HT-29 (cell line): ENCODE measurements around the gene RELN. TPM values are rescaled to one million over a fixed set of nuclear protein-coding genes. Genes with fewer than 3 reads are reported as not detected.

Experiments used
- DNase-seq: peaks from one replicate; pipeline ENCODE4 v3.0.0-alpha.2; 2015; ENCODE audit warnings: low spot score
- total RNA-seq: library from RNA; depleted of rRNA; stranded (reverse); fragments of >200 nt; shearing (Covaris generic); gene quantifications from 2 replicates; pipeline ENCODE4 v1.2.3, GENCODE V29; 2014

The RELN gene
- total RNA-seq, 1 experiment from 2014 or later, result not detected

DNA sequence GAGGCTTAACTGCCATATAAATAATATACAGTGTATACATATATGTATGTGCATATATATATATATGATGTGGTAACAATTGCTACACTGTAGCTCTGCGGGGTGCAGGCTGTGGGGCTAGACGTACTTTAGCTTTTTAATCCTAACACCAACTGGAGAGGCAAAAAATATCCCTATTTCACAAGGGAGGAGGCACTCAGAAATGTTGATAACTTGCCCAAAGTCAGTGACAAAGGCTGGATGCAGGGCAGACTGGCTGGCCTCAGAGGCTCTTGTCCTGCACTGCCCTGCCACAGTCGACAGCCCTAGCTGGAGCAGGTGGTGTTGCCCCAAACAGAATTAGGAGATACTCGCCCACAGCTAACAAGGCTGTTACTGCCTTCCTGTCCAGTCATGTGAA is 1.5 kb upstream of the RELN start:
- no peak for DNase-seq

DNA sequence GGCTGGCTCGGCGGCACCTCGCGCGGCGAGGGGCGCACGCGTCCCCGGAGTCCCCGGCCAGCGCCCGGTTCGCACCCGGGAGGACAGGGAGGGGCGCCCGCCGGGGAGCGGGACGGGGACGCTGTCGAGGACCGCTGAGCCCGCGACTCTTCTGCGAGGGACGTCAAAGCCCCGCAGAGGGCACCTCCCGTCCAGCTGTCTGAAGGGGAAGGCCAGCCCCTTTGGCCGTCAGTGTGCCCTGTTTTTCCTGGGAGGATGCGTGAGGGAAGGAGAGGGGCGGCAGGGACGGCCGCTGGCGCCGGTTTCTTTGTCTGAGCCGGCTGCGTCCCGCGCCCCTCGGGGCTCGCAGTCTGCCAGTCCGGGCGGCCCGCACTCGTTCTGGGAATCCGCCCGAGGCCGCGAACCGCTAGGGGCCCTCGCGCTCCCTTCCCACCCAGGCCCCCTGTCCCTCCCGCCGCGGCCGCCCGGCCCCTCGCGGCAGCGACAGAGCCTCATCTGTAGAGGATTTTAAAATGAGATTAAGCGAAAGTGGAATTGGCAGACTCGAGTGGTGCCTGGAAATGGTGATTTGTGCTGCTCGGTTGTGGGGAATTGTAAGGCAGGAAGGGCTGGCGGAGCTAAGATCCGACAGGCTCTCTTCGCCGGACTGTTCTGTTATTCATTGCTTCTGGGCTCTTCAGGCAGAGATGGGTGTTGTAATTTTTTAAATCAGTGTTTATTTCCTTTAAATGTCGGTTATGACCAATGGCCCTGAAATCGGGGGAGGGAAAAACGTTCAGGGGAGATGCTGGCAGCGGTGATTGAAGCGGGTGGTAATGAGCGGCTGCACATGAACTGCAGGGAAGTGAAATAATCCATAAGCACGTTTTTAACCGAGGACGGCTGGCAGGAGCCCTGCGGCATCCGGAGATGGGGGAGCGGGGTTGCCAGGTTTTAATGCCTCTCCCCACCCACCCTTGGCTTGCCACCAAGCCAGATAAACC is 618 bp upstream of the RELN start:
- DNase-seq, result no peak

DNA sequence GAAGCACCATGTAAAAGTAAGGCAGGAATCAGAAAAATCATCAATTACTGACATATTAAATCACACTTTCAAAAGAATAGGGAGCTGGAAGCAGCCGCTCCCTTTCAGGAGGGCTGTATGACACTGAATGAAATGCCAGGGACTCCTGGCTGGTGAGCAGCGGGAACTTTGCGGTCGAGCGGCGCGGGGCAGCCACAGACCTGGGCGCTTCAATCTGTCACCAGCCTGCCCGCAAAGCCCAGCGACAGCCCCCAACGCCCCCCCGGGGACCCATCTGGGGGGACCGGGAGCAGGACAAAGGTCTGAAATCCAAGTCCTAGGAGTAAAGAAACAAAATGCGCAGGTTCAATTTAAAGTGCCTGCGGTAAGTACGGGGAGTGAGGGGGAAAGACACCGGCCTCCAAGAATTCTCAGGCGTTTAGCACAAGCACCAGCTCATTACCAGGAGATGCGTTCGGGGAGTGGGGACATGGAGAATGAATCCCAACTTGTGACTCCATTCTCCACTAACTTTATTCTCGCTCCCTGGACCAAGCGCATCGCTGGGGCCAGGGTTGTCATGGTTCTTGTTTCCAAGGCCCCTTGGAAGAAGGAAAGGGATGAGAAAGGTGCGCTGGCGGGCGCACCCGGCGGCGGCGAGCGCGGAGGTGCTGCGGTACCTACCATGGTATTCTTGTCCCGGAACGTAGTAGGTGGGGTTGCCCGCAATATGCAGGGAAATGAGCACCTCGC is 824 bp downstream of the RELN start:
- DNase-seq, result no peak

DNA sequence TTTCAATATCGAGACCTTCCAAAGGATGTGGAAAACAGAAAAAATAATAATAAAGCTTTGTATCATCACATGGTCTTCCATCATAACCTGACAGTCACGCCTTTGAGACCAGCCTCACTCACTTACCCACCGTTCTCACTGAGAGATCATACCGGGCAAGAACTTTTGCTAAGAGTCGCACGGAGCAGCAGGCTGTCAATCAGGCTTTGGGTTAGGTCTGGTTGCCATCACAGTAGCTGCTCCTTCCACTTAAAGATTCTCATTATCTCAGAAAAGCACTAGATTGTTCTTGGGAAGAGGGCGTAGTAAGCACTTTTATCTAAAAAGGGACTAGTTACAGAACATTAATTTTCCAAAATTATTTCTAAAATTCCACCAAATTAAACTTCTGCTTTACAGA is 2.0 kb downstream of the RELN start:
- DNase-seq, result no peak

DNA sequence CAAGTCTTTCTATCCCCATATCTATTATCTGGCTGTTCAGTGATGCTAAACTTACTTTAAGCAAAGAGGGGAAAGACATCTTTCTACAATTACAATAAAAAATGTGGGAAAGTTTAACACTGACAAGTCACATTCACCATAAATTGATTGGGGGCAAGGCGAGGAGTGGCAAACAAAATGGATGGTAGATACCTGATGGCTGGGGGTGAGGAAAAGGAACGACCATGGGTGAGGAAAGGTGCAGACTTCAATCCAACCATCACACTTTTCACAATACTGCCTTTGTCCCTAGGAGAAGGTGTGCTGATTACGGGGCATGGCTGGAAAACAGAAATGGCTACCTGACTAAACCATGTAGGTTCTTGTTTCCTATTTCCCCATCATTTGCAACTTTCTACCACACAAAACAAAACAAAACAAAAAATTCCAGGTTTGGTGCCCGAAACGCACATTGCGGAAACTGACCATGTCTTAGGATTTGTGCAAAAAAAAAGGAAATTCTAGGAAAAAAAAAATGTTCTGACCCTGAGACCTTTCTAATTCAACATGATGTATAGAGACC is 3.8 kb downstream of the RELN start:
- no peak for DNase-seq

DNA sequence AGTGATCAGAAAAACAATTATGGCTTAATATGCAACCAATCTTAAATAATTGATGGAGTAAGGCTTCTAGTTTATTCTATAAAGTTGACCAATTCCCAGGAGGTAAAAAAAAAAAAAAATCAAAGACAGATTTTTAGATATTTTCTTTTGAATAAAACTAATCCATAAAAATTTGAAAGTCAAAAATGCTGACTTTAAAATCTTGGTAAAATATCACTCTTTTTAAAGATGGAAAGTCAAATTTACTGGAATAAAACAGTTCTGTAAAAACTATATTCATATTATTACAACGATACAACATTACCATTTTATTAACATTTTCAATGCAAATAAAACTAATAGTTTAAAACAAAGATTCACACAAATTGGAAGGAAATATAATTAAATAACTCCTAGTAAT is 5.4 kb downstream of the RELN start:
- no peak for DNase-seq

DNA sequence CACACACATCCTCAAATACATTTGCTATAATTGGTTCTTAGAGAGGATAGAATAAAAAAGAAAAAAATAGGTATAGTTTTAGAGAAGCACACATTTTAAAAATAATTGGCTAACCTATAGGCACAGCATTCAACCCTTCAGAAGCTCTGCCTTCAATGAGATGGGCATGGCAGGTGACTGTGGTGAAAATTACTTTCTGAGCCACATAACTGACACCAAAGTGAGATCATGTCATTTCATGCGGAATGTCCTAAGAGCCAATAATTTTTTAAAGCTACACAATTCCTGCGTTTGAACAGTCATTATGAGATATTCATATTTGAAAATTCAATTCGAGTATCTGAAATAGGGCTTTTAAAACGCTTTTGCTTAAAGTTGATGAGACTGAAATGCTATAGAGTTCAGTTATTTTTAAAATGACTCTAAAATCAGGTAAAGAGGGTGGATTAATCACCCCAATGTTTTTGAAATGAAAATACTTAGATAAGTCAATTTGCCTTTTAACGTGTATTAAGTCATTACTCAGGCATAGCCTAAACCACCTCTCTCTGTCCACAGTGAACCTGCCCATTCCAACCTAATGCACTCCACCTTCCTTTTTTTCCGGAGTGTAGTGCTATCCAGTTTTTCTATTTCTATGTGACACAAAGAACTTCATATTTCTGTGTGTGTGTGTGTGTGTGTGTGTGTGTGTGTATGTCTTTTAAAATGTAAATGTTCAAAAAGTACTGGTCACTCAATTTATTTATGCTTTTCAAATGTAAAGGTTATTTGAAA is 6.1 kb downstream of the RELN start:
- DNase-seq, result no peak

DNA sequence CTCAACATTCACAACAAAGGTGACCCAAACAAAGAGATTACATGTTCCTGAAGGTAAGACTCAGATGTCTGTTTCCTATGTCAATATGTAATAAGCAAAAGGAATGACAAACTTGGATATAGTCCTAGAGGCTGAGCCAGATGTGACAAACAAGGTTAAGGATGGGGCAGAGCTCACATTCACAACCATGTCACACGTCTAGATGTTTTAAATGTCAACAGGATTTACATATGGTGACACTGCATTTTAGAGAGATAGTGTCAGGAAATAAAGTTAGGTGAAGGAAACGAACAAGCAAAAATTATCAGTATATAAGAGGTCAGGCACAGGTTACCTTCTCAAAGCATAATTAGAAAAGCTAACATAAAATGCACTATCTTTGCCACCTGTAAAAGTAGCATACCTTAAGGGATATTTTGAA is 8.4 kb downstream of the RELN start:
- no peak for DNase-seq

DNA sequence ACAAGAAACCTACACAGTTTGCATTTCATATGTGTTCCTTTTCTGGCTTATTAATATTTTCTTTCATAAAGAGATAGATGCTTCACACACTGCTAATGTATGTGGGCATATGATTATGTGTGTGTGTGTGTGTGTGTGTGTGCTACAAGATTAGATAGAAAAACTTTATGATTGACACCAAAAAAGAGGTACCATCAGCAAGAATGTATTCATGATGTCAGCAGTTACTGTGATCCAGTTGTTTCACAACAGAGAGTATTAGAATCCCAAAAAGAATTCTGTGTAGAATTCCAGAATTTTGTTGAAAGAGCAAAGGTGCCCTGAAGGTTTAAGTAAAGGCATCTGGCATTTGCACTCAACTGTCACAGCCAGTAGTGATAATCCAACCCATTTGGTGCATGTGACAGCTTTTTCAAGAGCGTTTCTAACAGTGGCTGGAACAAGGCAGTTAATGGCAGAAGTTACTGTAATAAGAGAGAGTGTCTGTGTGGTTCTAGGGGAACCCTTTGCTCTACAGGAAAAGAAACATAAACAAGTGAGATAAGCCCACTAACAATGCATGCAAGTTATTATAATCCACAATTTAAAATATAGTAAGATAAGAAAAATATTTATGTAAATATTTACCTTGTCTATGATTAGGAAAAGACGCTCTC is 16.6 kb downstream of the RELN start:
- no peak for DNase-seq

DNA sequence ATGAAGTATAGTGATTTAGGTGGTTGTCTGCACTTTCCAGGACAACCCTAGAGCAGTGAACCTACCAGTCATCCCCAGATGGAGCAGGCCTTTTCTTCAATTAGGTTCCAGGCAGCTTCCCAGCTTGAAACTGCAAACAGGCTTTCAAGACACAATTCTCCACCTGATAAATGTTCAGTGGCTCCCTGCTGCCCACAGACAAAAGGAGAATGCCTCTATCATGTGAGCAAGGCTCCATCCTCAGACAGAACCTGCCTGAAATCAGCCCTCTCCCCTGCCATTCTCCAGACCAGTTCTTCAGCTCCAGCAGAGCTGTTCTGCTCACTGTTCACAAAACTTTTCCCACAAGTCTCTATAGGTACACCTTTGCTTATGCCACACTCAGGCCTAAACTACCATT is 22.1 kb downstream of the RELN start:
- no peak for DNase-seq

DNA sequence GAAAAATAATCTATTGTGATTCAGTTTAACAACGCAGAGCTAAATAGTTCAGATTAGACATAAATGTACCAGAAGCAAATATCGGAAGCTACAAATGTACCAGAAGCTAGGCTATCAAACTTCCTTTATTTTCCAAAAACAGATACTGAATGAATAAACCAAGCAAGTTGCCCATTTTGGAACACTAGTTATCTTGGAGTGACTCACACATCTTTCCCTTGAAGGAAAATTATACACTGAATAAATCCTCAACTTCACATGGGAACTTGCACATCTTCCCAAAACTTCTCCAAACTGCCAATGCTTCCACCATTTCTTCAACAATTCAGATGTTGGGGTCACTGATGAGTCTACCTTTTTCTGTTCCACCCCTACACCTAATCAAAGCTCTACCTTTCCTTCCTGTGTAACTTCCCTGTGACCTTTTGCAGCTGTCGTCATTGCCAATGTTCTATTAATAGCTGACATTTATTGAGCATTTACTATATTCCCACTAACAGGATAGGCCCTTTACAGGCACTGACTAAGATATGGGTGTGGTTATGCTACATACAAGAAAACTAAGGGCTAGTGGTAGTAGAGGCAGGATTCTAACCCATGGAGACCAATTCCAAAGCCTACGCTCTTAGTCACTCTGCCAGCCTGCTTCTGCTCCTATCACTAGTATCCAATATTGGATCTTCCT is 22.7 kb downstream of the RELN start:
- no peak for DNase-seq

DNA sequence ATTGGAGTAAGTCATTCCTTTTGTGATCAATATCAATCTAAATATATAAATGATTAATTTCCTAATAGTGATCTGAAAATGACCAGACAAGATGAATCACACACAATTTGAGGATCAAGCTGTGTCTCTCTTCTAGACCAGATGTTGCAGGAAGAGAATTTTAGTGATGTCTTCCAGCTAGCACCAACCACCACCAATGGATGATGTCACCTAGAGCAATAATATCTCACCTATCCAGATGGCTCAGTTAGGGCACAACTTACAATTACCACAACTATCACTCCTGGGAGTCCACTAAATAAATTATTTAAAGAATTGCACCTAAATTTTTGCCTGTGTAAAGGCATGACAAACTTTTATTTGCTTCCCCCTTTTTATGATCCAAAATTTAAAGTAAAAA is 25.2 kb downstream of the RELN start:
- DNase-seq, result no peak

DNA sequence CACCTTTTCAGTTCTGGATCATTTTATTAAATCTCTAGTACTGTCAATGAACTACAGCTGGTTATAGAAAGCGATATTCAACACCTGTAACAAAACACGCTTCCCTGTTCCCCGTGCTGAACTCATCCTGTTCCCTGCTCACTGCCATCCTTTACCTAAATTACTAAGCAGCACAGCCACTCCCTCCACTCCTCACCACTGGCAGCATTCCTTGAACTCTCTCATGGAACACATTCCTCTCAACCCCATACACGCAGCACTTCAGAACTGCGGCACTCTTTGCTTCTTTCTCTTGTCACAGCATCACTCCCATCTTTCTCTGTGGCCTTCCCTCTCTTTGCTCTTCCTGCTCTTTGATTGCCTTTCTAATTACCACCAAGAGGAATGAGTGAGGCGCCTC is 27.4 kb downstream of the RELN start:
- no peak for DNase-seq

DNA sequence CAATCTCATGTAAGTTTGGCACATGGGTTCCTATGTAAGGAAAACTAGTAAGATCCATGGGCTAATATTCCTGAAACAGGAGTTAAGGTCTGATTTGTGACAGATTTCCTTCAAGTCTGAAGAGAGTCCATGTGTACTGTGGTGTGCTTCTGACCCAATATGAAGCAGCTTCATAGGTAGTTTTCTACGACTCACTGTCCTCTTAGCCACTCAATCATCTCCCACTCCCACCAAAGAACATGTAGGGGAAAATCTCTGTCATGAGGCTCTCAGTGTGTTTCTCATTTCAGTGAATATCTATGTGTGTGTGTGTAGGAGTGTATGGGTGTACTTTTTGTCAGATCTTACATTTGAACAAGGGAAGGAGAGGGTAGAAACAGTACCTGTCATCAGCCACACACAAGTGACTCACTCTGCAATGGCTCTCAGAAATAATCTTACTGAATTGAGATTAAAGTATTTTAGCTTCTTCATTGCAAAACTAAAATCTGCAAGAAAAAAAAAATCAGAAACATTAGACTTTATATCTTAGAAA is 31.1 kb downstream of the RELN start:
- no peak for DNase-seq

DNA sequence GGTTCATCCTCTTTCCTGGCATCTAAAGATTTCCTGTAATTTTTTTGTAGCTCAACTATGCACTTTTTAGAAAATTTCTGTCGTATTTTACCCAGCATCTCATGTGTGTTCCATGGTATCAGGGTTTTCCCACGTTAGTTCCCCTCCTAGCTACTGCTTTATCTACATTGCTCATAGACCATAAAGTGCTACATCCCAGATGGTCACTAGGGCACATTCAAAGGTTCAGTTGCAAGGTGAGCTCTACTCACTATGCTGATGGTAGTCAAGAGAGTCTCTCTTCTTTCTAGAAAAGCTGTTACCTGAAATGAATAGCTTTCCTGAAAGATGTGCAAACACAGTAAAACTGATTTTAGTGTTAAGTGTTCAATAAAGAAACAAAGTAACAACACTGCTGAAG is 33.5 kb downstream of the RELN start:
- no peak for DNase-seq

DNA sequence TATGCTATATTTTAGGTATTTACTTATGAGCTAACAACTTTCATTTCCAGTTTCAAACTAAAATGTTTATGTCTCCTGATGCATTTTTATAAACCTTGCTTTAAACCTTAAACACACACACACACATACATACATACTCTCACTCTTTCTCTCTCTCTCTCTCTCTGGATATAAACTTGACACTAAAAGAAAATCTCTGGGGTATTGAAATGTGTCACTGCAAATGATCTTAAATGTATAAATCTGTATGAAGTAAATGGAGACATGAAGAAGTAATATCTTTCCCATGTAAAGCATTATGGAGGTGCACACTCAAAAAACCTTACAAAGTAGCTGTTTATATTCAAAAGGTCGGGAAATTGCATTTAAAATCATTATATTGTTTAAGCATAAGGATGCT is 37.0 kb downstream of the RELN start:
- no peak for DNase-seq

DNA sequence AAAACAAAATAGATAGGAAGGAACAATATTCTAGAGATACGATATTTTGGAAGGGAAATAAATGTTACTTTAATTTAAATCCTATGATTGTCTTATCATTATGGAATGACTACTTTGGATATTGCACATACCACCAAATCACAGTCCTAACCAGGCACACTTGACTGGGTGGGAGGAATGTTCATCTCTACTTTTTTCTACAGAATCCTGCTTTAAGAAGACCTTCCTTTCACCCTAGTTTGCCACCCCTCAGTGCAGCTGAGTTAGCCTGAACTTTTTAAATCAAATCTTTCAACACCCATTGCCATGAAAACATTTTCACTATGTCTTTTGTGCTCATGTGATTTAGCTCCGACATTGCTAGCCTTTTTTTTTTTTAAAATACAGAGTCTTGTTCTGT is 38.1 kb downstream of the RELN start:
- DNase-seq, result no peak

DNA sequence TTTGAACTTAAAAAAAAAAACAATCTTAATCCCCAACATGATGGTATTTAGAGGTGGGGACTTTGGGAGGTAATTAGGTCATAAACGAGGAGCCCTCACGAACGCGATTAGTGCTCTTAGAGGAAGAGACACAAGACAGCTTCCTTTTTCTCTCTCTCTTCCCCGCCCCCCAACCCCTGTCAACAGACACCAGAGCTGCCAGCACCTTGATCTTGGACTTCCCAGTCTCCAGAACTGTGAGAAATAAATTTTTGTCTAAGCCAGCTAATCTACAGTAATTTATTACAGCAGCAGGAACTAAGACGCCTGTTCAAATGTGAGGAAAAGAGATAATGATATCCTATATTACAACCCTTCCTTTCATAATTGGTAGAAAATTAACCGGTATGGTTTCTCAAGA is 40.1 kb downstream of the RELN start:
- DNase-seq, result no peak

DNA sequence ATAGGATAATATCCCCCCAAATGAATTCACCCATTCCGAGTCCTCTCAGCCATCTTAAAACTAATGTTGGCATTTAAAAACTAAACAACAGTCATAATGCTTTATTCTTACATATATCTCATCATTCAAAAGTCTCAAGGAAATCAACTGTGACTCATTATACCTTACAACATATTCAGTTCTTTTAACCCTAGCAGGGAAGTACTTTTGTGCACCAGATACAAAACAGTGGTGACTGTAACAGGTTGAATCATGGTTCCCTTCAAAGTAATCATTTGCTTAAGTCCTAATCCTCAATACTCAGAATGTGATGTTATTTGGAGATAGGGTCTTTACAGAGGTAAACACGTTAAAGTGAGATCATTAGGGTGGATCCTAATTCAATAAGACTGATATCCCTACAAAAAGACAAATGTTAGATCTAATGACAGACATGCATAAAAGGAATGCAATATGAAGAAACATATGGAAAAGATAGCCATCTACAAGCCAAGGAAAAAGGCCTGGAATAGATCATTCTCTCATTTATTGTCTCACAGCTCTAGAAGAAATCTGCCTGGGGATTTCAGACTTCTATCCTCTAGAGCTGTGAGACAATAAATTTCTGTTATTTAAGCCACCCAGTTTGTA is 42.3 kb downstream of the RELN start:
- no peak for DNase-seq
